Left cardiac atrium (tissue), 4 donors: ENCODE measurements around the gene FAM184B. TPM values are rescaled to one million over a fixed set of nuclear protein-coding genes. Genes with fewer than 3 reads are reported as not detected.

ENCODE experiments used
- ATAC-seq, 2 donors: fragments of 200-7000 bp; cut with Tn5 transposase; one replicate each; pipeline ENCODE4 v1.9.1; 2020; ENCODE audit warnings: mild to moderate bottlenecking in 2 of 2, moderate library complexity in 2 of 2
- DNase-seq: peaks from one replicate; pipeline ENCODE4 v3.0.0-alpha.2; 2020
- intact Hi-C, 2 donors: fragments of 100-400 bp; cut with DNase I; formaldehyde crosslinking; loops; one replicate each; pipeline versions ENCODE4 v1.14.1 to v1.15.1; 2022 to 2023
- long read RNA-seq: library from polyadenylated mRNA; unstranded; transcript quantifications from one replicate; pipeline ENCODE4 v2.0.0, GENCODE V29; 2021
- total RNA-seq, 2 donors: library from RNA; stranded (reverse); fragmentation: NEBNext Ultra II Directional; extraction: Animal tissue kit (Norgen Biotek cat#: 25700); gene quantifications; one replicate each; pipeline ENCODE4 v1.2.1, GENCODE V29; 2021
- donor health status: DM: no; HTN: yes; CAD: no.
- donor health status: DM: no; HTN: yes; CAD: no; lungs with severe emphysema.
- donor health status: DM: yes; HTN: yes; CAD: no.
- donor health status: Dilated cardiomyopathy.

FAM184B gene
- total RNA-seq = under 1 TPM in 1 of 2 donors, not detected in 1; 0.03 TPM
- long read RNA-seq, partial matches to known transcripts = 0 of 4 reads
- long read RNA-seq, other reads (novel, unspliced or antisense) = 4 of 4 reads

- peak; percentile 59 to 68 for ATAC-seq
- intact Hi-C loops = no loop called here
Measured at GRCh38 chr4:17781300-17782287, at the start of gene FAM184B. FAM184B (minus strand) TSS chr4:17781621; CDS start chr4:17781299, 322 bp downstream.

DNA sequence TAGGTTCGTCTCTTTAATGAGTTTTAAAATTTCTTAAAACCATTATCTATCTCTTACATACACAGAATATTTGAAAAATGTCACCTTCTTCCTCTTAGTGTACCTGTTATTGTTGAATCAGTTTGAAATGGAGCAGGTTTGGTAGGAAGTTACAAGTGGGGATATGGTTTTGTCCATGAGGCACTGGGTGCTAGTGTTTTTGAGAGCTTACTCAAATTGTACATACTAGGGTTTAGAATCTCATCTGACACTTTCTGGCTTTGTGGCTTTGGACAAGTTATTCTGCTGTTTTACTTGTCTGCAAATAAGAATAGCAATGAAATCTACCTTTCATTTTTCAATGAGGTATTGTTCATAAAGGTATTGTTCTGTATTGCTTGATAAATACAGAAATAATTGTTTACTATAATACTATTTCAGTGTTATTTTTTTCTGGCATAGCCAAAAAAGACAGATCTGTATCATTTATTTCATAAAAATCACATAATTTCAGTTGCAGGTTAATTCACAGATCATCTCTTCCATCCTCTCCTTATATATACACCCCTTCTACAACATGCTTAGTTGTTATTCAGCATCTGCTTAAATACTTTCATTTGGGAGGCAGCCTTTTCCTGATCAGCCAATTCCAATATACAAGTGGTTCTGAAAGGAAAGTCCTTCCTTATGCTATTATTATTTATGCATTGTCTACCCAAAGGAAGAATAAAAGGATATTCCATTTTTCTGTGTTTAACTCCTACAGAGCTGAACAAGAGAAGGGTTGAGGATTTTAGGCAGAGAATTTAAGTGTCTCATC lies 42.6 kb upstream of the FAM184B start:
- intact Hi-C loops = loop anchor here in 1 of 2 donors (10.0 kb wide), 1 partner anchor 761 kb away; no protein-coding TSS in a partner anchor
- DNase-seq (no peak), ATAC-seq (no peak)

More at GRCh38 chr4:17781300-17782287, at the start of gene FAM184B:
- no peak for DNase-seq

DNA sequence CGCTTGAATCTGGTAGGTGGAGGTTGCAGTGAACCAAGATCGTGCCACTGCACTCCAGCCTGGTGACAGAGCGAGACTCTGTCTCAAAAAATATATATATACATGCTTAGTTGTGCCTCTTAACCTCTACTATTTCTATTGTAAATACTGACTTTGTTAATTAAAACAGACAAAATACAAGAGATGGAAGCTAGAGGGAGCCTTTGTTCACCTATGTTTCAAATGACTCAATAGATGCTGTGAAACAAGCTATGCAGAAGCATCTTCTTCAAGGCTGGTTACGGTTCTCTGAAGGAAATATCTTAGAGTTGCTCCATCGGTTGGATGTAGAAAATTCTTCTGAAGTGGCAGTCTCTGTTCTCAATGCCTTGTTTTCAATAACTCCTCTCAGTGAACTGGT lies 35.6 kb upstream of the FAM184B start:
- intact Hi-C loops = loop anchor here in 1 of 2 donors (5.0 to 10.0 kb wide), 2 partner anchors 208 to 775 kb away; partner anchors contain the start of gene LCORL
- ATAC-seq = peak in 1 of 2 donors; percentile 58

DNA sequence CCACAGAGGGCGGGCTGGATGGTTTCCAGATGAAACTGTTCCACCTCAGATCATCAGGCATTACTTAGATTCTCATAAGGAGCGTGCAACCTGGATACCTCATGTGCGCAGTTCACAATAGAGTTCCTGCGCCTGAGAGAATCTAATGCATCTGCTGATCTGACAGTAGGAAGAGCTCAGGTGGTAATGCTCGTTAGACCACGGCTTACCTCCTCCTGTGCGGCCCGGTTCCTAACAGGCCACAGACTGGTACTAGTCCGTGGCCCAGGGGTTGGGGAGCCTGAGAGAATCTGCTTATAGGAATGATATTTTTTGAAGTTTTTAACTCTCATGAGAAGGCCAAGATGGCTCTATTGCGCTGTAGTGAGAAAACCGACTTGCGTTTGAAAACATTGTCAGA lies 34.7 kb upstream of the FAM184B start:
- intact Hi-C loops = loop anchor here in 1 of 2 donors (5.0 to 10.0 kb wide), 2 partner anchors 209 to 776 kb away; partner anchors contain the start of gene LCORL
- no peak for ATAC-seq
- DNase-seq = no peak

More for the DNA sequence above, 35.6 kb upstream of the FAM184B start:
- no peak for DNase-seq

- no peak for DNase-seq
- no peak for ATAC-seq
- intact Hi-C loops = loop anchor here in 1 of 2 donors (10.0 kb wide), 1 partner anchor 211 kb away; the partner anchor contains the start of gene LCORL
Measured at GRCh38 chr4:17814140-17814539, 32.7 kb upstream of the FAM184B start.

DNA sequence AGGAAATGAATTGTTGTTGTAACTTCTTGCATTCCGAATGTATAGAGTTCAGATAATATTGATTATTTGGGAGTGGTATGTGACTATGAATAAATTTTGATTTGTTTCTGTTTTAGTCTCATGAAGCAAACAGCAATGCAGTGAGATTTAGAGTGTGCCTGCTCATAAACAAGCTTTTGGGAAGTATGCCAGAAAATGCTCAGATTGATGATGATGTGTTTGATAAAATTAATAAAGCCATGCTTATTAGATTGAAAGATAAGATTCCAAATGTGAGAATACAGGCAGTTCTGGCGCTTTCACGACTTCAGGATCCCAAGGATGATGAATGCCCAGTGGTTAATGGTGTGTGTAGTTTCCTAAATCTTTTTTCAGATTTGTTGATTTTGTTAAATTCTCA lies 31.4 kb upstream of the FAM184B start:
- intact Hi-C loops = loop anchor here in 1 of 2 donors (10.0 kb wide), 1 partner anchor 212 kb away; the partner anchor contains the start of gene LCORL
- ATAC-seq (no peak), DNase-seq (no peak)

DNA sequence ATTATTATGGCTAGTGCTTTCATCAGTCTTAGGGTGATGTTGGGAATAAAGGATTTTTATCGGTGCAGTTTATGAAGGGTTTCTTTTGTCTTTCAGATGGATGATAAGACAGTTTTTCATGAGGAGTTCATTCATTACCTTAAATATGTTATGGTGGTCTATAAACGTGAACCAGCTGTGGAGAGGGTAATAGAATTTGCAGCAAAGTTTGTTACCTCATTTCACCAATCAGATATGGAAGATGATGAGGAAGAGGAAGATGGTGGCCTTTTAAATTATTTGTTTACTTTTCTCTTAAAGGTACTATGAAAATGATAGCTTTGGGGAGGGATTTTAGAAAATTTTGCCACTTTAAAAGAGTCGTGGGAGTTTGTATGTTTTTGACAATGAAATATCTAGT lies 30.7 kb upstream of the FAM184B start:
- ATAC-seq (no peak), DNase-seq (no peak)
- intact Hi-C loops = loop anchor here in 1 of 2 donors (10.0 kb wide), 1 partner anchor 213 kb away; the partner anchor contains the start of gene LCORL

DNA sequence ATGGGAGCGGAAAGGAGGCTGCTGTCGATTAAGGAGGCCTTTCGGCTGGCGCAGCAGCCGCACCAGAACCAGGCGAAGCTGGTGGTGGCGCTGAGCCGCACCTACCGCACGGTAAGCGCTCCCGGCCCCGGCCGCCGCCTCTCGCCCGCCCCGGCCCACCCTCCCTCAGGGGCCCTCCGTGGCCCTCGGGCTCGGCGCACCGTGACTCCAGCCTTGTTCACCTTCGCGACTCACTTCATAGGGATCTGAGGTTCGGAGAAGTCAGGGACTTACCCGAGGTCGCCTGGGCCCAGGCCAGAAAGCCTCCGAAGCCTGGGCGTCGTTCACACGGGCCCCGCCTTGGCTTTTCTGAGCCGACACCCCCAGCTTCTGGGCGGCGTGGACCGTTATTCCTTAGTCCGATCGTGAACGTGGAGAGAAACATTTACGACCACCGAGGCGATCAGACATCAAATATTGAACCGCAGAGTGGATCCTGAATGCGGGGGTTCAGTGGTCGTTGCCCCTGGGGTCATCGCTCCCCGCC lies 29.7 kb upstream of the FAM184B start:
- DNase-seq (peak; percentile 26), ATAC-seq (peak in 1 of 2 donors; percentile 22)
- intact Hi-C loops = loop anchor here in 1 of 2 donors (10.0 kb wide), 1 partner anchor 214 kb away; the partner anchor contains the start of gene LCORL

GRCh38 chr4:17810260-17811077 lies 29.0 kb upstream of the FAM184B start, which contains the start of the genes DCAF16 and NCAPG:
DCAF16 (minus strand) TSS chr4:17810757; CDS start chr4:17804141, 6,616 bp downstream.
NCAPG (plus strand) TSS chr4:17810979; CDS start chr4:17811078, 99 bp downstream.
- DNase-seq (peak; percentile 99), ATAC-seq (peak; percentile 100)
- intact Hi-C loops = loop anchor here in 1 of 2 donors (10.0 kb wide), 1 partner anchor 214 kb away; the partner anchor contains the start of gene LCORL

DNA sequence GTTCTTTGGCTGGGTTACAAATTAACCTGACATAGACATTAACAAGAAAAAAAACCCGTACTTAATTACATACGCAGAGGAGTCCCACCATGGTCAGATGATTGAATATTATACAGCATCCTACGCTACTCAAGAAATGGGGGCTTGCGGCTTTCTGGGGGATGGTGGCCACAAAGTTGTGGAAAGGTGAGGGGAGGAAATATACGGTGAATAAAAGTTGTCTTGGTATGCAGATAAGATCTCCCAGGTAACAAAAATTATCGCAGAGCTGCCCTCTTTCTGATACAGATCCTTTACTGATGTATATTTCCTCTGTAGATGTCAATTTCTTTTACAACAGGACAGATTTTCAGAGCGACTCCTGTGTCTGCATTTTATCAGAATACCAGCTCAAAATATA lies 28.2 kb upstream of the FAM184B start:
- ATAC-seq = no peak
- no peak for DNase-seq
- intact Hi-C loops = loop anchor here in 1 of 2 donors (5.0 to 10.0 kb wide), 2 partner anchors 215 to 257 kb away; partner anchors contain the start of gene LCORL

DNA sequence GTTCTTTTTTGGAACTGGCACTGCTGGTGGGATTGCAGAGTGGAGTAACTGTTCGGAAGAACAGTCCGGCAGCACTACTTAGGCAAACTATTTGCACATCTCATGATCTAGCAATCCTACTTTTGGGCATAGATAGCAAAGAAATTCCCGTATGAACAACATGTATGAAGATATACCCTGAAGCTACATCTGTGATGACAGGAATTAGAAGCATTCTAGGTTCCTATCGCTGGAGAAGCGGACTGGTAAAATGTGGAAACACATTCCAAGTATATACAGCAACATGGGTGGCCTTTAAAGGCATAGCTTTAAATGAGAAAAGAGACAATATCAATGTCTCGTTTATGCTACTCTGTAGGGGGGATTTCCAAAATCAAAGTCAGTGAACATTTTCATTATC lies 26.0 kb upstream of the FAM184B start:
- no peak for DNase-seq
- ATAC-seq = no peak
- intact Hi-C loops = loop anchor here in 1 of 2 donors (5.0 kb wide), 1 partner anchor 255 kb away; no protein-coding TSS in a partner anchor

DNA sequence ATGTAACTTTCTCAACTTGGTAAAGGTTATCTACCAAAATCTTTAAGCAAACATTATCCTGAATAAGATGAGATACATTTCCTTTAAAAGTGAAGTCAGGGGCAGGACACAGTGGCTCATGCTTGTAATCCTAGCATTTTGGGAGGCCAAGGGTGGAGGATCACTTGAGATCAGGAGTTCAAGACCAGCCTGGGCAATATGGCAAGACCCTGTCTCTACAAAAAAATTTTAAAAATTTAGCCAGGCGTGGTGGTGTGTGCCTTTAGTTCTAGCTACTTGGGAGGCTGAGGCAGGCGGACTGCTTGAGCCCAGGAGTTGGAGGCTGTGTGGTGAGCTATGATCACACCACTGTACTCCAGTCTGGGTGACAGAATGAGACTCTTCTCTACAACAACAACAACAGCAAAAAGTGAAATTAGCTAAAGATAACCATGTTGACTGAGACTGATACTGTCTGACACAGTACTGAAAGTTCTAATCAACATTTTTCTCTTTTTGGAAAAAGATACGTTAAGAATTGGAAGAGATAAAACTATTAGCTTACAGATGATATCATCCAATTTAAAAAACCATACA lies 24.2 kb upstream of the FAM184B start:
- DNase-seq (no peak), ATAC-seq (no peak)
- intact Hi-C loops = loop anchor here in 1 of 2 donors (5.0 kb wide), 1 partner anchor 253 kb away; no protein-coding TSS in a partner anchor

DNA sequence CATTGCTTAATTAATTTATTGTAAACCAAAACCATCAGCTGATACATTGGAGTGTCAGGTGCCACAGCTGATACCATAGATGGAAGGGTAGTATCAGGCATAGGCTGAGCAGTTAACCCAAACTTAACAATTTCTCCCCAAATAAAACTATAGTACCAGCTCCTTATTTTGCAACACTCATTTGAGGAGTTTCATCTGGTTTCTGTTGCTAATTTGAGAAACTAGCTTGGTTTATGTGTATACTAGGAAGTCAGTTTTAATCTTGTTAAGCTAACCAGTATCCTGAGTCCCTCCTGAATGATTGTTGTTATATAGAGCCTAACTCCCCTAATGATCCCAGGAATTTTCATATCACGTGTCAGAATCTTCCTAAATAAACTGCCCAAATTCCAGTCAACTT lies 16.4 kb upstream of the FAM184B start:
- ATAC-seq = no peak
- intact Hi-C loops = no loop called here

DNA sequence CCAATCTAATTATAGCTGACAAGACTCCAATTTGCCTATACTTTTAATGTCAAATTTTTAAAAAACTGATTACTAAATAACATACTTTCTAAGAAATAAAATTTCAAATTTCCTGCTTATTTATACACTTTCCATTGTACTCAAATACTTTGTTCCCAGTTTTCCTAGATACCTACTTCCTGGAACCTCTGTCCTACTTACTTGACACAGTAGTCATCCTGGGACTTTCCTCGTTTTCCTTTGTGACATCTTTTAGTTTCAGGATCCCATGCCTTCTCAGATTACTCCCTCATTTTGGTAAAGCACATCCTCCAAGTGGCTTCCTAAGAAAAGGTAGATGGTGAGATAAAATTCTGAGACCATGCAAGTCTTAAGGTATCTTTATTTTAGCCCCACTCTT lies 13.3 kb upstream of the FAM184B start:
- DNase-seq (no peak), ATAC-seq (no peak)
- intact Hi-C loops = no loop called here

More for the DNA sequence above, 16.4 kb upstream of the FAM184B start:
- no peak for DNase-seq

DNA sequence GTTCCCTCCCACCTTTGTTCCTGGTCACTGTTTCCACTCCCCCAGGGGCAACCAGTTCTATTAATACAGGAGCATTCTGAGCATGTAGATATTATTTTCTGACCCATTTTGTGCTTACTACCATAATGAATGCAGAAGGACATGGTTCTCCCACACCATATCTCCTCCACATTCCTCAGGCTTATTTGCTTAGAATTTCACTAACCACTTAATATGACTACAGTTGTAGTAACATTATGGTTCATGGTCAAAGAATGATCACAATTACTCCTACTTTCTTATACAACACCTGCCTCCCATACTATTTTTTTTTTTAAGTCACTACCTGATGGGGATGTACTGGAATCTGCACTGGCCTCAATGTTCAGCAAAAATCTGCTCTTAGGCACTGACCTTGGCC lies 7.5 kb upstream of the FAM184B start:
- DNase-seq = no peak
- ATAC-seq = no peak
- intact Hi-C loops = no loop called here

GRCh38 chr4:17787315-17787714 lies 5.9 kb upstream of the FAM184B start:
- intact Hi-C loops = no loop called here
- no peak for ATAC-seq
- no peak for DNase-seq

GRCh38 chr4:17786567-17786966 lies 5.1 kb upstream of the FAM184B start:
- DNase-seq = no peak
- intact Hi-C loops = no loop called here
- no peak for ATAC-seq
